Measurements from ENCODE around the gene PSMD13.

PSMD13 gene

GRCh38 chr11:252666-253065, 15.9 kb downstream of the PSMD13 start:
- DNase-seq: no peak

GRCh38 chr11:253160-253885, 16.5 kb downstream of the PSMD13 start:
- no peak for DNase-seq

- DNase-seq: no peak
Measured at GRCh38 chr11:253886-254270, 17.1 kb downstream of the PSMD13 start.

GRCh38 chr11:255176-255575, 18.4 kb downstream of the PSMD13 start:
- no peak for DNase-seq

GRCh38 chr11:255816-256215, 19.0 kb downstream of the PSMD13 start:
- DNase-seq: no peak

GRCh38 chr11:256952-257737, 20.4 kb downstream of the PSMD13 start:
- no peak for DNase-seq

GRCh38 chr11:257766-258493, 21.2 kb downstream of the PSMD13 start:
- DNase-seq: no peak

GRCh38 chr11:259413-259812, 22.6 kb downstream of the PSMD13 start:
- DNase-seq: no peak

- no peak for DNase-seq
Measured at GRCh38 chr11:261624-262023, 24.8 kb downstream of the PSMD13 start.

DNA sequence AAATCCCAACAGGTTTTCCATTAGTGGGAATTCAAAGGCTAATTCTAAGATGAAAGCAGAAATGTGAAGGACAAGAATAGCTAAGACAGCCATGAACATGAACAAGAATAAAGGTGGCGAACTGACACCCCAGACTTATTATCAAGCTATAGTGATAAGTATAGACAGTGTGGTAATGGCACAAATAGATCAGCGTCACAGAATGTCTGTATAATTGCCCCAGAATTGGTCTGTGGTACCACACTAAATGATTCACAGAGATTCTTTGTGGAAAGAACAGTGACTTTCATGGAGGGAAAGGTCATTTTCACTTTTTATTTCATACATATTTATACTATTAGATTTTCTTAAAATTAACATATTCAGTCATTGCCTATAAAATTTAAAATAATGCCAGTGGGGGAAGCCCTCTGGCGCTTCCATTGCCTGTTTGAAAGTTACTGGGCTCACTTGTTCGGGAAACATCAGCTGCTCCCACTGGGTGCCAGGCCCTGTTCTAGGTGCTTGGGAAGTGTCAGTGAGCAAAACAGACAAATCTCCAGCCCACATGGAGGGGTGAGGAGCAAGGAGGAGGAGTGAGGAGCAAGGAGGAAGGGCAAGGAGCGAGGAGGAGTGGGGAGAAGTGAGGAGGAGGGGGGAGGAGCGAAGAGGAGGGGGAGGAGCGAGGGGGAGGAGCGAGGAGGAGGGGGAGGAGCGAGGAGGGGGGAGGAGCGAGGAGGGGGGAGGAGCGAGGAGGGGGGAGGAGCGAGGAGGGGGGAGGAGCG, 30.1 kb downstream of the PSMD13 start:
- peak in 1 of 2 donors; percentile 44 for DNase-seq

- peak; percentile 63 to 66 for DNase-seq
Measured at GRCh38 chr11:267491-267994, 30.8 kb downstream of the PSMD13 start.

GRCh38 chr11:268716-269145, 32.0 kb downstream of the PSMD13 start:
- DNase-seq: peak; percentile 68 to 72

DNA sequence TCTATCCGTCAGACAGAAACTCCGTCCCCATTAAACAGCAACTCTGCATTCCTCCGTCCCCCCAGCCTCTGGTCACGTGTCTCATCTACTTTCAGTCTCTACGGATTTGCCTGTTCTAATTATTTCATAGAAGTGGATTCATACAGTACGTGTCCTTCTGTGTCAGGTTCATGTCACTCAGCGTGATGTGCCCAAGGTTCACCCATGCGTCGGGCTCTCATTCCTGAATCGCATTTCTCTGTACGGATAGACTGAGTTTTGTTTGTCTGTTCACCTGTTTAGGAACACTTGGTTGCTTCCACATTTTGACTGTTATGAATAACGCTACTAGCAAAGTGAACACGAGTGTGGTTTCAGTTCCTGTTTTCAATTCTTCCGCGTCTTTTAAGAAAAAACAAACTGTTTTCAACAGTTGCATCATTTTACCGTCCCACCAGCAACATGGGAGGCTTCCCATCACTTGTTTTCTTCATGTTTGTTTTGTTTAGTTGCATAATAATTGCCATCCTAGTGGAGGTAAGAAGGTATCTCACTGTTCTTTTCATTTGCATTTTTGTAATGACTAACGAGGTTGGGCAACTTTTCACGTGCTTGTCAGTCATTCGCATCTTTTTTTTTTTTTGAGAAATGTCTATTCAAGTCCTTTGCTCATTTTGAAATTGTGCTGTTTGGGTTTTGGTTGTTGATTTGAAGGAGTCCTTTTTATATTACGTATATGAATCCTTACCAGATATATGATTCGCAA, 32.5 kb downstream of the PSMD13 start:
- peak; percentile 73 to 80 for DNase-seq

DNA sequence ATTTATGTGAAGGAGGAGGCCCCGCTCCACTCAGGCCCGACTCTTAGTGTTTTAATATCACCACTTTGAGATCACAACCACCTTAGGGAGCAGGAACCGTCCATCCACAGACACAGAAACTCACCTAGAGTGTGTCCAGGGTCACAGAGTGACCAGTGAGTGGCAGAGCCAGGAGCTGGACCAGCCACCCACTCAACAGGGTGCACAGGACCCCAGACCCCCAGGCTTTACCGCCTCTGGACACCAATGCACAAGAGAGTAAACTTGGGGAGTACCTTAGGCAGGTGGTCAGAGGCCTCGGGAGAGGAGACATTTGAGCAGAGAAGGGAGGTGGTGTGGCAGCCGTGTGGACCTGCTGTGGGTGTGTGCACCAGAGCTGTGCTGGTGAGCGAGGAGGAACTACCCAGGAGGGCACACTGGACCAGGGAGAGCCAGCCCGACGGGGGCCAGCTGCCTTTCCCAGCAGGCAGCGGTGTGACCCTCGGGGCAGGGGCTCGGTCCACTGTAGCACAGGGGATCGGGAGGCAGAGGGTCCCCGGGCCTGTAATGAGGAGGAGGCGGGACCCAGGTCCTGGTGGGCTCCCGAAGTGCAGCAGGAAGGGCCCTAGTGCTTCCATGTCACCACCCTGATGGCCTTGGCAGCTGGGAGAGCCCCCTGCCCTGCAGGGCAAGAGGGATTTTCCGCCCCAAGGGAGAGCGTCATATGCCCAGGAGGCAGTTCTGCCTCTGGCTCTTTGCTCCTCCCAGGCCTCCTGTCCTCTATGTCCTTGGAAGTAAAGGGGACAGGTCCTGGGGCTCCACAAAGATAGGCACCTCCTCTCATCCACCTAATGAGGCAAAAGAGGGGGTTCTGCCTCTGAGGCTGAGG, 33.9 kb downstream of the PSMD13 start:
- DNase-seq: no peak

DNA sequence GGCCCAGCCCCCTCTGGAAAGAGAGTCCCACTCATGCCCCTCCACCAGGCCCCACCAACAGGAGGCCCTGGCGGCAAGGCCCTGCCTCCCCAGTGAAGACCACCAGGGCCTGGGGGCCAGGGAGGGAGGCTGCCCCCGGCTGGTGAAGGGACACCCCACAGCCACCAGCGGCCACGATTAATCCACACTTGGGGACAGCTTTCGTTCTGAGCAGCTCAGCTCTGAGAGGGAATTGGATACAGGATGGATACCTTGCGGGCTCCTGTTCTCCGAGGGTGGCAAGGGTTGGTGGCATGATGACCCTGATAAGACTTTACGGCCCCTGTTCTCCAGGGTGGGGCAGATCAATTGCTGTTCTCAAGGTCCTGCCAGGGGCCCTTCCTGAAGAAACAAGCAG, 34.5 kb downstream of the PSMD13 start:
- DNase-seq: no peak

DNA sequence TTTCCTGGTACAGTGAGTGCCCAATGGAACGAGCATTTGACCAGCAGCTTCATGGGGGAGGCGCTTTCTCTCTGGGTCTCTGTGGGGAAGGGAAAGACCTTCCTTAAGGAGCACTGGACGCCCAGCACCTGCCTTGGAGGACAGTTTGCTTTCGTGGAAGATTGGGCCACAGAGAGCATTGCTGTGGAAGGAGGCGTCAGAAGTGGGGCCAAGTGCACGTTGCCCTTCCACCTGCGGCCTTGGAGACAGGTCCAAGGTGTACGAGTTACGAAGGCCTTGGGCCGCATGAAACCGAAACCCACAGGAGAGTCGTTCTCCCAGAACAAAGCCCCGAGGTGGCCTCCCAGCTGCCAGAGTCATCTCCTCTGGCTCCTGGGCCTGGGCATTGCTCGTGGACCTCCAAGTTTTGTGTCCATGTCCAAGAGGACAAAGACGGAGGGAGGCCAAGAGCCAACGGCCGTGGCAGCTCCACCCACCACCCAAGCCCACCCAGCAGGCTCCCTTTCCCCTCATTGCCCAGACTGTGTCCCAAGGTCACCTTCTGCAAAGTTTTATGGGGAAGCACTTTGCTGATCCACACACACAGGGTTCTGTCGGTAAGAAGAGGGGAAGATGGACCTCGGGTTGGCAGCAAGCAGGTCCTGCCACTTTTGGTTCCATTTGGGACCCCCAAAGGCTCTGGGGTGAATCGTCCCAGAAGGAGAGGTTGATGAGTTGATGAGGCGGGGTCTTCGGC, 35.6 kb downstream of the PSMD13 start:
- no peak for DNase-seq

- DNase-seq: no peak
Measured at GRCh38 chr11:272931-273198, 36.1 kb downstream of the PSMD13 start.

DNA sequence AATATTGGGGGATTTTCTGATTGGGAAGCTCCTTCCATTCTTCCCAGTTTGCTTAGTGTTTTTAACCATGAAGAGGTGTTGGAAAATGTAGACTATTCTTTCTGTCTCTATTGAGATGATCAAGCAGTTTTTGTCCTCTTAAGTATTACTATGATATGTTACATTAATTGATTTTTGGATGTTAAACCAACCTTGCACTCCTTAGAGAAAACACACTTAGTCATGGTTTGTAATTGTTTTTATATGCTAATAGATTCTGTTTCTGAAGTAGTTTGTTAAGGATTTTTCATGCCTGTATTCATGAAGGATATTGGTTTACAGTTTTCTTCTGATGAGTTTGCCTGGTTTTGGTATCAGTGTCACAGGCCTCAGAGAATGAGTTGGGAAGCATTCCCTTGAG, 39.4 kb downstream of the PSMD13 start:
- no peak for DNase-seq

DNA sequence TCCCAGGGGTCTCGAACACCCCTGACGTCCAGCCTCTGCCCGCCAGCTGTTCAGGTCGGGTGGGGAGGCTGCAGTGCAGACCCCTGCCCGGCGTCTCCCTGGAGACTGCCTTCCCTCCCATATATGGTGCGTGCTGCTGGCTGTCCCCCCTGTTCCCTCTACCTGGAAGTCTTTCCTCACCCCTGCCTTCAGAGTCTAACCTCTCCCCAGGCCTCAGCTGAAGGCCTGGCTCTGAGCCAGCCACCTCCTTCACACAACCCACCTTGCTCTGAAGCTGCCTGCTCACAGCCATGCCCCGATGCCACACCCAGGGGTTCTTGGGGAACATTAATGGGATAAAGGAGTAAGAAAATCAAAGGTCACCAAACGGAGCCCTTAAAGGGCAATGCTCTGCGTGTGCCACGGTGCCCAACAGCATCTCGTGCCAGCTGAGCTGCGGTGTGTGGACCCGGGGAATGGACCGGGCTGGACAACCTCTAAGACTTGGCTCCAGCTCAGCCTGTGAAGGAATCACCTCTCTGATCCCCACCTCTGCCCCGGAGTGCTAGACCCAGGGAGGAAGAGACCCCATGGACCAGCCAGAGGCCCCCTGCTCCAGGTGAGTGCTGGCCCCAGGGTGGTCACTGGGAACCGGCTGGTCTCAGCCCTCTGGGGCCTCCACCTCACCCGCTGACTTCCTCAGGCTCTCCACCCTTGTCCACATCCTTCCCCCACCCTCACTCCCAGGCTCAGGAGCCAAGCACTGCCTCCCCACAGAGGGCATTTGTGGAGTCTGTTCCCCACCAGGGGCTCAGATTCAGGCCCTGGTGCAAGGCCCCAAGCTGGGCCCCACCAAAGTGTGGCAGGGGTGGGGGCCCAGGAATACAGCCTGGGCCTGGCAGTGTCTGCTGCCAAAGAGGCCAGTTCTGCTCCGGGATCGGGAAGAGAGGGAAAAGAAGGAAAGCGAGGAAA, 41.5 kb downstream of the PSMD13 start, which contains the start of gene NLRP6:
Gene NLRP6, plus strand, starts transcription at position 407 of the 951 bp plus-strand sequence. Its CDS starts 163 bp downstream, at position 570.
- no peak for DNase-seq
